Activated naive CD8-positive, alpha-beta T cell treated with anti-CD3 and anti-CD28 coated beads, Interleukin-2, amount 50 U/mL, for 24 hours (primary cell): Measurements from ENCODE around the gene UBAP1L.
"Not testable (repeated sequence)": the region's sequence is repeated elsewhere in the genome, so short reads cannot be mapped to it uniquely, and the experiment has no call there.

ENCODE experiments used
- ATAC-seq: fragments of 150-1000 bp; cut with Tn5 transposase; one replicate; pipeline ENCODE4 v1.10.0; 2021
- DNase-seq: peaks from one replicate; pipeline ENCODE4 v3.0.0; 2021
- H3K27ac Mint-ChIP-seq: one replicate; pipeline ENCODE4 v1.8.0; 2021; ENCODE audit warnings: mild to moderate bottlenecking, mixed read lengths
- H3K27me3 Mint-ChIP-seq: one replicate; pipeline ENCODE4 v1.8.0; 2021; ENCODE audit warnings: mixed read lengths
- H3K36me3 Mint-ChIP-seq: one replicate; pipeline ENCODE4 v1.8.0; 2021; ENCODE audit warnings: low read depth, mixed read lengths
- H3K4me1 Mint-ChIP-seq: one replicate; pipeline ENCODE4 v1.8.0; 2021; ENCODE audit warnings: mixed read lengths
- H3K4me3 Mint-ChIP-seq: one replicate; pipeline ENCODE4 v1.8.0; 2021; ENCODE audit warnings: mild to moderate bottlenecking, moderate library complexity, mixed read lengths
- H3K9me3 Mint-ChIP-seq: one replicate; pipeline ENCODE4 v1.8.0; 2021; ENCODE audit warnings: mixed read lengths

The UBAP1L gene

DNA sequence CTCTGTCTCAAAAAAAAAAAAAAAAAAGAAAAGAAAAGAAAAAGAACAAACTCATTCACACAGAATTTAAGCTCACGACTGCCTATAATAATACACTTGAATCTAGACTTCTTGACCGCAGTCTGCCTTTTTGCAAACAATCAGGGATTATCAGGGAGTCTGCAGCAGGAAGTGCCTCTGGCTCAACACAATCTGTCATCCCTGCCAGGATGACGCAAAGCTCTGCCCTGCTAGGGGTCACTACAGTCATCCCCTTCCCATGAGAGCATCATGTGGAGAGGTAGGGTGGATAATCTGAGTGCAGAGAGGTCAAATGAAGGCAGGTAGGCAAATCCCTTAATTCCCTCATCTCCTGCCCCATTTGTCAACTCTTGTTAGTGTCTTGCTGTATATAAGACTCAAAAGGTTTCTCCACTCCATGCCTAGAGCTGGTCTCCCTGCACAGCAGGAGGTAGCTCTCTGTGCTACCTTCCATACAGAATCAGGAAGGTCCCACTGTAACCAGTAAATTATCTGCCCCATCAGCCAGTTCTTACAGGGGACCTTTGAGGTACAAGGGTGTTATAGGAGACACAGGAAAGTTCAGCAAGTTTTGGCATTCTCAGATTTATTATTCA, 4.2 kb downstream of the UBAP1L start:
- no peak overlapping the region for H3K27ac Mint-ChIP-seq
- no peaks in the 10 kb centered on the region for H3K9me3 Mint-ChIP-seq
- DNase-seq (no peak), ATAC-seq (no peak)
- H3K4me1 Mint-ChIP-seq = no peaks in the 10 kb centered on the region
- H3K36me3 Mint-ChIP-seq = peaks cover 19% of the 10 kb centered on the region
- H3K4me3 Mint-ChIP-seq = no peak overlapping the region
- no peaks in the 10 kb centered on the region for H3K27me3 Mint-ChIP-seq

DNA sequence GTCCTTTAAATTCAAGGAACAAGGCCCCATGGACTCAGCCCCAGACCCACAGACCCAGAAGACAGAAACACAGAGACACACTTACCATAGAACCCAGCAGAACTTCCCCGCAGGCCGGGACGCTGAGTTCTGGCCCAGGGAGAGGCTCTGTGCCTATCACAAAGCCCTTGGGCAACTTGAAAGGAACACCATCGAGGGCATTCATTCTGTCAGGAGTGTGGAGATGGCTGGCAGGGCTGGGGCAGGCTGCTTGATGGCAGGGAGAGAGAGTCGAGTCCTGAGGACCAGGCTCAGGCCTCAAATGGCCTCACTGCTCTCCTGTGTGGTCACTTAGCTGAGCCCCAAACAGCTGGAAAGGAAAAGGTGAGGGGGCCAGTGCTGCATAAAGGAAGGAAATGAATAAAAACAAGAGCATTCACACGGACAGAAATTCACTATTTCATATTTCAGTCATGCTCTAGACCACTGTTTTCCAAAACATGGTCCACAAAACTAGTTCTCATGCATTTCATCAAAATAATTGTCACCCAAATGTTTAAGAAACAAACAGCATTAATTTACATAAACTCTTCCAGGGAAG, 8.9 kb downstream of the UBAP1L start:
- Mint-ChIP-seq H3K27ac (no peak overlapping the region), H3K4me3 (no peak overlapping the region), H3K36me3 (peaks cover 9% of the 10 kb centered on the region), H3K4me1 (peaks cover 2% of the 10 kb centered on the region), H3K9me3 (no peaks in the 10 kb centered on the region), H3K27me3 (no peaks in the 10 kb centered on the region)
- ATAC-seq (no peak), DNase-seq (no peak)

DNA sequence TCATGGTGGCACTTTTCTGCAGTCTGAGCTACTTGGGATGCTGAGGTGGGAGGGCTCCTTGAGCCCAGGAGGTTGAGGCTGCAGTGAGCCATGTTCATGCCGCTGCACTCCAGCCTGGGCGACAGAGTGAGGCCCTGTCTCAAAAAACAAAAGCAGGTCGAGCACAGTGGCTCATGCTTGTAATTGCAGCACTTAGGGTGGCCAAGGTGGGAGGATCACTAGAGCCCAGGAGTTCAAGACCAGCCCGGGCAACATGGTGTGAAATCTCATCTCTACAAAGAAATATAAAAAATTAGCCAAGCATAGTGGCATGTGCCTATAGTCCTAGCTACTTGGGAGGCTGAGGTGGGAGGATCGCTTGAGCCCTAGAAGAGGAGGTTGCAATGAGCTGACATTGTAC, 10.0 kb downstream of the UBAP1L start:
- no peaks in the 10 kb centered on the region for H3K27me3 Mint-ChIP-seq
- H3K36me3 Mint-ChIP-seq = peaks cover 14% of the 10 kb centered on the region
- no peak overlapping the region for H3K4me3 Mint-ChIP-seq
- no peak for ATAC-seq
- H3K9me3 Mint-ChIP-seq = no peaks in the 10 kb centered on the region
- H3K27ac Mint-ChIP-seq = no peak overlapping the region
- peaks cover 2% of the 10 kb centered on the region for H3K4me1 Mint-ChIP-seq
- no peak for DNase-seq

DNA sequence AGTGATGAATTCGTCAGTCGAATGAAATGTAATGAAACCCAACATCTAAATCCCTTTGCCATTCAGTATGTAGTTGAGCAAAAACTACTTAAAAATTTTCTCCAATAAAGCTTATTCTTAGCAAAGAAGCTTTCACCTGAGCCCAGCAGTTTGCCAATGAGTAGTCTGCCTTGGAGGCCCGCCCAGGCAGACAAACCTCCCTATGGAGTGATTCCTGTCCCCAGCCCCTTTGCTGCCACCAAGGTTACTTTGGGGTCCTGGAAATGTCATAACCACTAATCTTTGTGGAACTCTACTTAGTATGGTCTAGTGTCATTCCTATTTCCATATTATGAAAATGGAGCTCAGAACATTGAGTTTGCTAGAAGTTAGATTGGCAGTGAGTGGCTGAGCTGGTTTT, 12.1 kb downstream of the UBAP1L start:
- ATAC-seq (no peak), DNase-seq (no peak)
- peaks cover 2% of the 10 kb centered on the region for H3K4me1 Mint-ChIP-seq
- no peak overlapping the region for H3K4me3 Mint-ChIP-seq
- no peaks in the 10 kb centered on the region for H3K9me3 Mint-ChIP-seq
- no peak overlapping the region for H3K27ac Mint-ChIP-seq
- no peaks in the 10 kb centered on the region for H3K27me3 Mint-ChIP-seq
- H3K36me3 Mint-ChIP-seq = peaks cover 20% of the 10 kb centered on the region

DNA sequence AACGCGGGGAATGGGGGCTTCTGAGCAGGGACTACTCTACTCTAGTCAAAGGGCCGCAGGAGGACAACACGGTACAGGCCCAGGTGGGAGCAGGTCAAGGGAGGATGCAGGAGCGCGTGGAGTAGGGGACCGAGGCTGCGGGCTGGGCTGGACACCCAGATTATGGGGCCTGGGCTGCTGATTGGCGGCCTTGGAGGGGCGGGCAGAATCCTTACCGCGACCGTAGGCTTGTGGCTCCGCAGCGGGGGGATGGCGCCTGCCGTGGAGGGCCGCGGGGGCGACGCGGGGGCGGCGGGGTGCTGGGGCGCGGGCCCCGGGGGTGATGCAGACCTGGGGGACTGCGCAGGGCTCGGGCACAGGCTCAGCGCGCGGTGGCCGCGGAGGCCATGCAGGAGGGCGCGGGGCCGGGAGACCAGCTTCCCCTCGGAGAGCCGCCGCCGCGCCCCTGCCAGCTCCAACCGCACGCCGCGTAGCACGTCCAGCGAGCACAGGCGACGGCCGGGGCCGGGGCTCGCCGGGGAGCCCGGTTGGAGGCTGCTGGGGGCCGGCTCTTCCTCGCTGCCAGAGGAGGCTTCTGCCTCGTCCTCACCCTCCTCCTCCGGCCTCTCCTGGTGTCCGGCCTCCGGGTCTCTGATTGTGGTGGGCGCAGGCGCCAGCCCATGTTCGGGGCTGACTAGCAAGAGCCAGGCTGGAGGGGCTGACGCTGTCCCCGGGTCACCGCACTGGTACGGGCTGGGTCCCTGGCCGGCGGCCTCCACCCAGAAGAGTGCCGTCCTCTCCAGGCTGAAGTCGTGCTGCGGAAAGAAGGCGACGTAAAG, 12.9 kb downstream of the UBAP1L start:
- Mint-ChIP-seq H3K27me3 (no peaks in the 10 kb centered on the region), H3K36me3 (peaks cover 23% of the 10 kb centered on the region), H3K9me3 (no peaks in the 10 kb centered on the region), H3K27ac (no peak overlapping the region), H3K4me3 (no peak overlapping the region), H3K4me1 (peaks cover 2% of the 10 kb centered on the region)
- ATAC-seq (no peak), DNase-seq (no peak)

DNA sequence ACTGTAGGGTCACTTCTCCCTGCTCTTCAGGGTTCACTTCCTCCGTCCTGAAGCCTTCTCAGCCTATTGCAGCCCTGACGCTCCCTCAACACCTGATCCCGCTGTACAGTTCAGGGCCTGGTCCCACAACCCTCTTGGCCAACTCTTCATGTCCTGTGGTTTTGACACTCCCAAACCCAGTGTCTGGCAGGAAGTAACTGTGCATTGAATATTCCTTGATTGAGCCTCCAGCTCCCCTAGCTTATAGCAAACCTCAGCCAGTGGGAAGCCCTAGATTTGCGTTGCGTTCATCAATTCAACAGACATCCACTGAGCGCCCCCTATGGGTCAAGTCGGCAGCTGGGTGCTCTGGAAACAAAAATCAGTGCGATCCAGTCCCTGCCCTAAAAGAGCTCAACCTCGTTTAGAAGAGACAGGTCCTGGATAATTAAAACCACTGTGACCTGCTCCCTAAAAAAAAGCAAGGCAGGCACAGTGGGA, 13.5 kb downstream of the UBAP1L start:
- Mint-ChIP-seq H3K4me3 (no peak overlapping the region), H3K36me3 (peaks cover 23% of the 10 kb centered on the region), H3K9me3 (no peaks in the 10 kb centered on the region), H3K4me1 (peaks cover 2% of the 10 kb centered on the region), H3K27me3 (no peaks in the 10 kb centered on the region), H3K27ac (no peak overlapping the region)
- ATAC-seq (no peak), DNase-seq (peak; percentile 73)

DNA sequence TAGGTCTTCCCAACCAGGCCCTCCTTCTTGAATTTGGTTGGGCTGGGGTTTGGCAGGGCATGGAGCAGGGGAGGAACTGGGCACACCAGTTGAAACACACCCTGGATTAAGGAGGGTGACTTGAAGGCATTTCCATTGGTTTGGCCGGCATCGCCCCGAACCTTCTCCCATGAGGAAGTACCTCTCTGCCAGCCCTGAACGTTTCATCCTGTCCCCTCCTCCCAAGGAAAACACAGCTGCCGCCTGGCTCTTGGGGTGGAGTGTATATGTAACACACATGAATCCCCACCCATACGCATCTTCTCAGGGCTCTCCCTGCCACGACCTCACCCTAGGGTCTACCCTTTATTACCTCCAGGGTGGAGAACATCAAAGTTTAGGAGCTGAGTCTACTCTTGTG, 14.6 kb downstream of the UBAP1L start:
- Mint-ChIP-seq H3K9me3 (no peaks in the 10 kb centered on the region), H3K27me3 (no peaks in the 10 kb centered on the region), H3K36me3 (peaks cover 22% of the 10 kb centered on the region), H3K4me3 (no peak overlapping the region), H3K4me1 (peaks cover 2% of the 10 kb centered on the region), H3K27ac (no peak overlapping the region)
- DNase-seq = no peak
- no peak for ATAC-seq

DNA sequence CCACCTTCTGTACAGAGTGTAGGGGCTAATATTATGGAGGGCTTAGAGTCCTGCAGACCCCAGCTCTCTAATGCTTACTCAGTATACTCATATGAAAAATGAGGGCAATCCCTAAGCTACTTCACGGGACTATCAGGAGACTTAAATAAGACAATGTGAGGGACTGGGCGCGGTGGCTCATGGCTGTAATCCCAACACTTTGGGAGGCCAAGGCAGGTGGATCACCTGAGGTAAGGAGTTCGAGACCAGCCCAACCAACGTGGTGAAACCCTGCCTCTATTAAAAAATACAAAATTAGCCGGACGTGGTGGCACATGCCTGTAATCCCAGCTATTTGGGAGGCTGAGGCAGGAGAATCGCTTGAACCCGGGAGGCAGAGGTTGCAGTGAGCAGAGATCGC, 15.2 kb downstream of the UBAP1L start:
- not testable (repeated sequence) for H3K27ac Mint-ChIP-seq, ATAC-seq, H3K9me3 Mint-ChIP-seq, H3K4me1 Mint-ChIP-seq, H3K4me3 Mint-ChIP-seq, H3K27me3 Mint-ChIP-seq, DNase-seq
- H3K36me3 Mint-ChIP-seq = peaks cover 22% of the 10 kb centered on the region

DNA sequence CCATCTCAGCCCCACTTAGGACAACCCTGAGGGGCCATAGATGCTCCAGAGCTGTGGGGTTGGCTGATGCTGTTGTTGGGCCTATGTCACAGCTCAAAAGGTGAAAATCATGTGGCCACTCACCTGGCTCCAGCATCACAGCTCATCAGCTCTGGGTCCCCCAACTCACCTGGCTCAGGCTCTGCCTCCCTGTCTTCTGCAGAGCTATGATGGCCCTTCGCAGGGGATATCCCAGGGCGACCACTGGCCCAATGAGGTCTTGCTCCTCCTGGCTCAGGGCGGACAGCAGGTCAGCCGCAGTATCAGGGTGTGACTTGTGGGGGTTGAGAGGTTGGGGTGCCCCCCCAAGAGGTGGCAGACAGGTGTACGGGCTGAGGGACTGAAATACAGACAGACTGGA, 15.7 kb downstream of the UBAP1L start:
- no peaks in the 10 kb centered on the region for H3K9me3 Mint-ChIP-seq
- no peak for DNase-seq
- H3K36me3 Mint-ChIP-seq = peaks cover 22% of the 10 kb centered on the region
- no peak overlapping the region for H3K27ac Mint-ChIP-seq
- ATAC-seq = no peak
- H3K4me1 Mint-ChIP-seq = peaks cover 2% of the 10 kb centered on the region
- H3K4me3 Mint-ChIP-seq = no peak overlapping the region
- no peaks in the 10 kb centered on the region for H3K27me3 Mint-ChIP-seq

DNA sequence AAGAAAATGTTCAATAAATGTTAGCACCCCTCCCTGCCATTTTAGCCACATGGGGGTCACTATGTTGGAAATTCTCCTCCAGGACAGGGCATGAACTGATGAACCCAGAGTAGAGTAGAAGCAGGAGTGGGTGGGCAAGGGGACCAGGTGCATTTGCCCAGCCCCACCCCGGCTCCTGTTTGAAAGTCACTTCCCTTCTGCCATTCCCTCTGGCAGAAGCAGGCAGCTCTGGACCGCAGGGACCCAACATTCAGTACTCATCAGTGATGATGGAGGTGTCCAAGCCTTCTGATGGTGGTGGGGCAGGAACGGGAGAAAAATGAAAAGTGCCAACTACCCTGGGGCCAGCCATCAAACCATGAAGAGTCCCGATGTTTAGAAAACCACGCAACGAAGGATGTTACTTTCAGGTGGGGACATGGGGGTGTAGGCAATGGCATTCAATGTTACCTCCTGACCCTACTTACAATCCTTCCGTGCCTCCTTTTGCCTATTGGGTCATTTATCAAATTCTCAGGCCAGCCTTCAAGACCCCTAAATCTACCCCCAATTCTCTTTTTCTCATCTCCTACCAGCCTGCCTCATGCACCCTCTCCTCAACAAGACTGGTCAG, 17.2 kb downstream of the UBAP1L start:
- H3K4me3 Mint-ChIP-seq = no peak overlapping the region
- peaks cover 2% of the 10 kb centered on the region for H3K4me1 Mint-ChIP-seq
- H3K27ac Mint-ChIP-seq = no peak overlapping the region
- H3K27me3 Mint-ChIP-seq = no peaks in the 10 kb centered on the region
- no peaks in the 10 kb centered on the region for H3K9me3 Mint-ChIP-seq
- H3K36me3 Mint-ChIP-seq = peaks cover 19% of the 10 kb centered on the region
- DNase-seq (no peak), ATAC-seq (no peak)

DNA sequence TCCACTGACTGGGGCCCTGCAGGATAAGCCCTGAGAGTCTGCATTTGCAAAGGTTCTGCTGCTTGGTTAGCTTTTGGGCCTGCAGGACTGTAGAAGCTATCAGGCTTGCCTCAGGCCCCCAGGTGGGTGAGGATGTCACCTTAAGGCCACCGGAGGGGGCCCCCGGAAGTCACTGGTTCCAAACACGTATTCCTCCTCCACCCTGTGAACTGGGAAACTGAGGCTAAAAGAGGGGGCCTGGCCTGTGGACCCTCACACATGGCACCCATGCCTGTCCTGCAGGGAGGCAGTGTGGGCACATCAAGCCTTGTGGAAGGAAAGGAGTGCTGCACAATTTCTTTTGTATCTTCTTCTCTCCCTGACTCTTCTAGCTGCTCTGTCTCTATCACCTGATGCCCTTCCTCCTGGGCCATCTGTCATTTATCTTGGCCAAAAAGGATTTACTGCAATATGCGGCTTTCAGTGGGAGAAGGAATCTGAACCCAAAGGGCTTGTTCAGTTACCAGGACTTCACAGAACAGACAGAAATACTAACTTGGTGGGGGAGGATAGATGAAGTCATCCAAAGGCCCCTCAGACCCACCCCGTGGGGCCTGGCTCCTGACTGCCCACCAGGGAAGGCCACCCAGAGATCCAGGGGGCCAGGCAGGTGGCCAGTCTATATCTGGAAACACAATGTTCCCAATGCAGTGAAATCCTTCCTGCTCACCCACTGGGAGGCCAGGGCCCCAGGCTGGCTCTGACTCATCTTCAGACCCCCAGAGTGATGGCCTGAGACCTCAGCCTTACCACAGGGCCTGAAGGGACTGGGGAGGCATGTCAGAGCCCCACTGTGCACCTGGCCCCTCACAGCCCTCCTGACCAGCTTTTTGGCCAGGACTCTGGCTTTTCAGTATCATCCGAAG, 18.3 kb downstream of the UBAP1L start:
- H3K27ac Mint-ChIP-seq = no peak overlapping the region

DNA sequence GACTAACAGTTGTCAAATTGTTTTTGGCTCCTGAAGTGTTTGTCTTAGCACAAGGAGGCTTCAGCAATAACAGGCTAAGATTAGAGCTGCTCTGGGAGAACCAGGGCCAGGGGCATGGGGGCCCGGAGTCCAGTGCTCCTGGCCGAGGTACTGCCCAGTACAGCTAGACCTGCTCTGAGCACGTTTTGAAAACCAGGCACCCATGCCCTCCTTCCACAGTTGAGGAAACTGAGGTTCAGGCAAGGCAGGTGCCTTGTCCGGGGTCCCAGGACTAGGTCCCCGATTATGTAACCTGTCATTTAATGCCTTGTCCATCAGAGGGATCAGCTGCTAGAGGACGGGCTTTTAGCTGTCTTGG, 19.3 kb downstream of the UBAP1L start:
- Mint-ChIP-seq H3K27ac (no peak overlapping the region), H3K4me1 (no peaks in the 10 kb centered on the region), H3K36me3 (peaks cover 13% of the 10 kb centered on the region), H3K27me3 (no peaks in the 10 kb centered on the region), H3K9me3 (no peaks in the 10 kb centered on the region), H3K4me3 (no peak overlapping the region)
- ATAC-seq = no peak
- no peak for DNase-seq

More for the DNA sequence above, 18.3 kb downstream of the UBAP1L start:
- no peak for DNase-seq
- Mint-ChIP-seq H3K27me3 (no peaks in the 10 kb centered on the region), H3K4me1 (peaks cover 2% of the 10 kb centered on the region), H3K36me3 (peaks cover 19% of the 10 kb centered on the region), H3K9me3 (no peaks in the 10 kb centered on the region), H3K4me3 (no peak overlapping the region)
- ATAC-seq = no peak

DNA sequence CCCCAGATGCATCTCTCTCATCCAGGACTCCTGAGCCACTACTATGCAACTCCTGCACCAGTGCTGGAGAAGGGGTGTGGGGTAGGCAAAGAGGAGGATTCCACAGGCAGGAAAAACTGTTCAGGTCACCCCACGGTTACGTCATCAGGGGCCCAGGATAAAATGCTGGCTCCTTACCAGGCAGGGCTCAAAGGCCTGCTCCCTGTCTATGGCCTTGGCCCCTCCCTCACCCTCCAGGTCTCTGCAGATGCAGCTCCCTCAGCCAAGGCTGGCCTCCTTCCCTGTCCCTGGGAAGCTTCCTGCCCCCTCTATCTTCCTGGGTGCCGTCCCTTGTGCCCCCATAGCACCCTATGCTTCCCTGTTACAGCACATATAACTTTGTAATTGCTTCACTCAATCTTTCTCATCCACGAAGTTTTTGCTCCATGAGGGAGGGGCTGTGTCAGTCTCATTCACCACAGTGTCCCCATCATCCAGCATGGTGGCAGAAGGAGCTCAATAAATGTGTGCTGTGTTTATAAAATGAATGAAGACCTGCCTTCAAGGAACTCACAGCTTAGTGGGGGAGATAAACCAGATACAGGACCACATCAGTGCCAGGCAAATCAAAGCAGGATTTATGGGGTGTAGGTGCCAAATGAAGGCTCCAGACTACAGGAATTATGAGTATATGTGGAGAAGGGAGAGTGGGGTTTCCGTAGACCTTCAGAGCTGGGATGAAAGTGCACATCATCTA, 19.8 kb downstream of the UBAP1L start:
- no peaks in the 10 kb centered on the region for H3K27me3 Mint-ChIP-seq
- no peak overlapping the region for H3K27ac Mint-ChIP-seq
- H3K36me3 Mint-ChIP-seq = peaks cover 9% of the 10 kb centered on the region
- DNase-seq = no peak
- no peaks in the 10 kb centered on the region for H3K4me1 Mint-ChIP-seq
- ATAC-seq = no peak
- no peak overlapping the region for H3K4me3 Mint-ChIP-seq
- no peaks in the 10 kb centered on the region for H3K9me3 Mint-ChIP-seq
